ENCODE data around the gene DOK1. TPM values are rescaled to one million over a fixed set of nuclear protein-coding genes. Genes with fewer than 3 reads are reported as not detected.

The DOK1 gene
- total RNA-seq (2013) = 68.0 TPM
- 10 to 100 TPM; 48.0 to 53.6 (median 49.3) TPM for polyA plus RNA-seq
- polyA minus RNA-seq = 53.5 and 77.9 TPM in 2 replicates
- total RNA-seq = 2.3 to 18.6 (median 12.2) reads per million in 11 experiments

DNA sequence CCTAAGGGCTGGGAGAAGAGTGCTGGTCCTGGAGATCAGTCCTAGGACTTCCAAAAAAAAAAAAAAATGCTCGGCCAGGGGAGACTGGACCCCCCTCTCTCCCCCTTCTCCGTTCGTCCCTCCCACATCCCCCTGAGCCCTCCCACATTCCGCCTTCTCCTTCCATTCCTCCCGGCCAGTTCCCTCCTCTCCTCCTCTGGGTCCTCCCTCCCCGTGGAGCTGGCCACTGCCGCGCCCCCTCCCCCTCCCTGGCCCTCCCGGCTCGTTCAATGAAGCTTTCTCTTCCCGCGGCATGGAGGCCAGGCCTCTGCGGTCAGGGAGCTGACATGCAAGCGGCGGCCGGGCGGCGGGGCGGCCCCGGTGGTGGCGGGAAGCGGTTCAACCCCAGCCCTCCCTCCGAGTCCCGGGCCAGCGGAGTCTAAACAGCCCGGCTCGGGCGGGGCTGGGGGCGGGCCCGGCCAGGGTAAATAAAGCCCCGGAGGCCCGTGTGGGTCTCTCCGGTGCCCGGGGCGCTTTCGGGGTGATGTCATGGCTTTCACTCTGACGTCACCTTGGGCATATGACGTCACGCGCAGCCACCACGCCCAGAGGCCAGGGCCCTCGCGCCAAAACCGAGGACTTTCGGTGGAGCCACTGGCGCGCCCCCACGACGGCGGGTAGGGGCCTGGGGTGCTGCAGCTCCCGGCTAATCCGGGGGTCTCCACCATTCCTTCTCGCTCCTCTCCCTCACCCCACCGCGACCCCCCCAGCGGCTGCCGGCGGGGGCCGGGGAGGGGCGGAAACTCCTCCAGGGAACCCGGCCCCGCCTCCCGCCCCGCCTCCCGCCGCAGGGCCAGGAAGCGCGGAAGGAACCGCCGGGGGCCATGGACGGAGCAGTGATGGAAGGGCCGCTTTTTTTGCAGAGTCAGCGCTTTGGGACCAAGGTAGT is at the start of gene DOK1, which contains the start of gene LOXL3:
DOK1 (plus strand) TSS at position 829 of the 928 bp plus-strand sequence; CDS start at position 864, 35 bp downstream.
LOXL3 (minus strand) TSS at position 51 of the 928 bp plus-strand sequence. CDS start 1,308 bp downstream, outside the sequence.
- peaks cover 20 to 28% of the 10 kb centered on the region in 2 donors for H3K36me3 ChIP-seq (replicated peaks in 1 of 2; ENCODE audit: control insufficient read depth in 1 of 2, insufficient read depth in 2 of 2, low read length in 2 of 2)
- H3K9me3 ChIP-seq (replicated peaks in 1 of 2; ENCODE audit: control insufficient read depth in 1 of 2, insufficient read depth in 1 of 2, low read length in 2 of 2) = no peaks in the 10 kb centered on the region
- peaks cover 69% of the 10 kb centered on the region for H3K79me2 ChIP-seq (ENCODE audit: insufficient read depth, low read length)
- Mint-ChIP-seq H3K36me3 (peaks cover 28 to 39% of the 10 kb centered on the region in 2 donors), H3K9me3 (no peaks in the 10 kb centered on the region), H3K27ac (peak within 1 kb of the TSS; percentile 91 to 98 (median 96)), H3K27me3 (ENCODE audit: low read depth in 3 of 3) (peaks cover 2 to 5% (median 2%) of the 10 kb centered on the region in 3 donors), H3K4me3 (peak within 1 kb of the TSS; percentile 98 to 99), H3K4me1 (peaks cover 48% of the 10 kb centered on the region)
- peak; percentile 74 to 82 (median 82) for DNase-seq
- peaks cover 32 to 50% of the 10 kb centered on the region in 2 donors for H3K4me1 ChIP-seq (ENCODE audit: control insufficient read depth in 1 of 2, insufficient read depth in 2 of 2, low read length in 2 of 2)
- peaks cover 19% of the 10 kb centered on the region for H4K20me1 ChIP-seq (ENCODE audit: insufficient read depth, low read length)
- H3K9ac ChIP-seq (ENCODE audit: insufficient read depth, low read length, poor library complexity, severe bottlenecking) = peak within 1 kb of the TSS; percentile 88
- under 1% methylated on average over 65 of the region's 73 CpGs for WGBS (ENCODE audit: insufficient coverage)
- TF ChIP-seq, protein P1, sequence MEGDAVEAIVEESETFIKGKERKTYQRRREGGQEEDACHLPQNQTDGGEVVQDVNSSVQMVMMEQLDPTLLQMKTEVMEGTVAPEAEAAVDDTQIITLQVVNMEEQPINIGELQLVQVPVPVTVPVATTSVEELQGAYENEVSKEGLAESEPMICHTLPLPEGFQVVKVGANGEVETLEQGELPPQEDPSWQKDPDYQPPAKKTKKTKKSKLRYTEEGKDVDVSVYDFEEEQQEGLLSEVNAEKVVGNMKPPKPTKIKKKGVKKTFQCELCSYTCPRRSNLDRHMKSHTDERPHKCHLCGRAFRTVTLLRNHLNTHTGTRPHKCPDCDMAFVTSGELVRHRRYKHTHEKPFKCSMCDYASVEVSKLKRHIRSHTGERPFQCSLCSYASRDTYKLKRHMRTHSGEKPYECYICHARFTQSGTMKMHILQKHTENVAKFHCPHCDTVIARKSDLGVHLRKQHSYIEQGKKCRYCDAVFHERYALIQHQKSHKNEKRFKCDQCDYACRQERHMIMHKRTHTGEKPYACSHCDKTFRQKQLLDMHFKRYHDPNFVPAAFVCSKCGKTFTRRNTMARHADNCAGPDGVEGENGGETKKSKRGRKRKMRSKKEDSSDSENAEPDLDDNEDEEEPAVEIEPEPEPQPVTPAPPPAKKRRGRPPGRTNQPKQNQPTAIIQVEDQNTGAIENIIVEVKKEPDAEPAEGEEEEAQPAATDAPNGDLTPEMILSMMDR (IDR thresholded peaks at IDR 0.05) = no peak
- peak within 1 kb of the TSS; percentile 97 for H3K4me2 ChIP-seq (replicated peaks; ENCODE audit: extremely low read depth, low read length, poor library complexity, severe bottlenecking)
- intact Hi-C loops (cut with micrococcal nuclease) = loop anchor here (5.0 kb wide), 1 partner anchor 33 kb away; no protein-coding TSS in a partner anchor
- peak within 1 kb of the TSS; percentile 94 to 99 (median 98) for H3K4me3 ChIP-seq (replicated peaks in 1 of 3; ENCODE audit: low read depth in 2 of 3, low read length in 3 of 3)
- peak within 1 kb of the TSS; percentile 90 for H2AFZ ChIP-seq (ENCODE audit: insufficient read depth, low read depth, low read length, poor library complexity, severe bottlenecking)
- peak within 1 kb of the TSS; percentile 82 to 94 for H3K27ac ChIP-seq (ENCODE audit: low read depth in 1 of 2, low read length in 2 of 2)
- H3K27me3 ChIP-seq (ENCODE audit: control insufficient read depth in 2 of 2, insufficient read depth in 2 of 2, low read length in 2 of 2) = no peaks in the 10 kb centered on the region

Measured in CD14-positive monocyte (primary cell).